HCT116 (cell line): ENCODE data around the gene HSPB1. TPM values are rescaled to one million over a fixed set of nuclear protein-coding genes. Genes with fewer than 3 reads are reported as not detected.
A peak's percentile ranks its signal among the peaks of the same experiment; 100 is the strongest.

Experiments used
- ATAC-seq: fragments of 200-7000 bp; cut with Tn5 transposase; 2 replicates; pipeline ENCODE4 v1.9.1; 2020; ENCODE audit warnings: mild to moderate bottlenecking, moderate library complexity
- BruUV-seq: library from RNA; stranded (reverse); fragments of 400-500 nt; replicated peaks from 2 replicates; lab custom pipeline; 2021; lab: Mats Ljungman, UMichigan
- CTCF ChIA-PET: fragments of 300-600 bp; sonication (Branson Sonifier 250); formaldehyde crosslinking; loops from one replicate; lab custom pipeline; 2021; ENCODE audit warnings: antibody characterized with exemption; lab: Charles Lee
- POLR2A ChIA-PET: fragments of 300-600, 350-600 bp; sonication (Branson Sonifier 250); formaldehyde crosslinking; loops from one replicate; lab custom pipeline; 2021; ENCODE audit warnings: antibody characterized with exemption; lab: Charles Lee
- RAD21 ChIA-PET, 2 experiments: fragments of 300-600 bp; sonication (Branson Sonifier 250); formaldehyde crosslinking; loops; one replicate each; lab custom pipeline; 2023; ENCODE audit warnings: low total read pairs in 2 of 2; ENCODE audit not compliant: uncharacterized antibody in 2 of 2, unreplicated experiment in 2 of 2, low non-redundant PET in 1 of 2; lab: Charles Lee
- DNase-seq: peaks from one replicate; pipeline ENCODE4 v3.0.0-alpha.2; 2010; ENCODE audit warnings: low read depth, low spot score
- H2AFZ ChIP-seq: fragments of 200-600 bp; shearing (Covaris generic), sonication (generic); 2 replicates; pipeline ENCODE4 v1.6.1; 2017; ENCODE audit warnings: low read depth, mixed run types, mixed read lengths, antibody characterized with exemption, low read length; ENCODE audit not compliant: poor library complexity, severe bottlenecking
- H3K27ac ChIP-seq: 2 replicates; pipeline ENCODE4 v1.5.1; 2012; ENCODE audit warnings: low read depth, low read length
- H3K27me3 ChIP-seq: fragments of 200-600 bp; sonication (generic); 2 replicates; pipeline ENCODE4 v1.6.1; 2016; ENCODE audit warnings: mixed run types, low read length, mixed read lengths; ENCODE audit not compliant: insufficient read depth
- H3K36me3 ChIP-seq, 2 experiments: fragments of 200-500 bp in 1 of 2; fragments of 200-600 bp in 1 of 2; sonication (Bioruptor generic) in 1 of 2; sonication (generic) in 1 of 2; 2 replicates each; pipeline versions ENCODE4 v1.5.1 to v1.6.1; 2014 to 2016; ENCODE audit warnings: low read length in 2 of 2, inconsistent platforms in 1 of 2, mixed read lengths in 1 of 2, mixed run types in 1 of 2; ENCODE audit not compliant: insufficient read depth in 2 of 2, control insufficient read depth in 1 of 2
- H3K4me1 ChIP-seq, 2 experiments: fragments of 200-600 bp in 1 of 2; sonication (generic) in 1 of 2; 2 replicates each; pipeline versions ENCODE4 v1.5.1 to v1.6.1; 2012 to 2017; ENCODE audit warnings: low read length in 2 of 2, inconsistent platforms in 1 of 2, mild to moderate bottlenecking in 1 of 2, mixed read lengths in 1 of 2, mixed run types in 1 of 2, moderate library complexity in 1 of 2; ENCODE audit not compliant: insufficient read depth in 2 of 2, control insufficient read depth in 1 of 2
- H3K4me2 ChIP-seq: fragments of 200-600 bp; sonication (generic); 2 replicates; pipeline ENCODE4 v1.6.1; 2017; ENCODE audit warnings: mixed run types, low read length, mixed read lengths
- H3K4me3 ChIP-seq, 2 experiments: fragments of 200-600 bp in 1 of 2; sonication (generic) in 1 of 2; replicated peaks in 1 of 2; 2 replicates each; pipeline ENCODE4 v1.5.1; 2011 to 2016; ENCODE audit warnings: low read length in 2 of 2, control low read depth in 1 of 2, low read depth in 1 of 2, mild to moderate bottlenecking in 1 of 2, mixed read lengths in 1 of 2, mixed run types in 1 of 2
- H3K79me2 ChIP-seq: fragments of 200-600 bp; sonication (generic); 2 replicates; pipeline ENCODE4 v1.6.1; 2017; ENCODE audit warnings: mild to moderate bottlenecking, mixed run types, low read length, moderate library complexity, mixed read lengths; ENCODE audit not compliant: insufficient read depth
- H3K9ac ChIP-seq: fragments of 200-600 bp; sonication (generic); 2 replicates; pipeline ENCODE4 v1.6.1; 2016; ENCODE audit warnings: low read length, mixed read lengths
- H3K9me2 ChIP-seq: fragments of 200-600 bp; sonication (generic), shearing (Covaris generic); 2 replicates; pipeline ENCODE4 v1.6.1; 2017; ENCODE audit warnings: mixed run types, mild to moderate bottlenecking, moderate library complexity; ENCODE audit not compliant: insufficient read depth
- H3K9me3 ChIP-seq, 2 experiments: fragments of 200-500 bp in 1 of 2; fragments of 200-600 bp in 1 of 2; sonication (Bioruptor generic) in 1 of 2; sonication (generic) in 1 of 2; 2 replicates each; pipeline ENCODE4 v1.6.1; 2014 to 2017; ENCODE audit warnings: low read length in 2 of 2, mixed read lengths in 2 of 2, inconsistent platforms in 1 of 2, low read depth in 1 of 2, mild to moderate bottlenecking in 1 of 2, mixed run types in 1 of 2, moderate library complexity in 1 of 2; ENCODE audit not compliant: control insufficient read depth in 1 of 2, insufficient read depth in 1 of 2
- H4K20me1 ChIP-seq: fragments of 200-600 bp; sonication (generic), shearing (Covaris generic); 2 replicates; pipeline ENCODE4 v1.6.1; 2017; ENCODE audit warnings: mixed run types, mild to moderate bottlenecking, moderate library complexity; ENCODE audit not compliant: insufficient read depth
- CEBPB ChIP-seq: IDR thresholded peaks from 2 replicates; pipeline ENCODE4 v1.6.1; 2012; ENCODE audit warnings: low read depth
- EGR1 ChIP-seq: IDR thresholded peaks from 2 replicates; pipeline ENCODE4 v1.6.1; 2012; ENCODE audit warnings: low read depth
- ELF1 ChIP-seq: IDR thresholded peaks from 2 replicates; pipeline ENCODE4 v1.6.1; 2012; ENCODE audit warnings: low read depth, borderline replicate concordance
- EZH2 ChIP-seq: fragments of 200-600 bp; sonication (generic); IDR thresholded peaks from 2 replicates; pipeline ENCODE4 v1.6.1; 2017; ENCODE audit warnings: antibody characterized with exemption, mixed run types
- EZH2phosphoT487 ChIP-seq: fragments of 200-600 bp; IDR thresholded peaks from 2 replicates; pipeline ENCODE4 v1.6.1; 2018; ENCODE audit warnings: antibody characterized with exemption, borderline replicate concordance
- FOSL1 ChIP-seq: IDR thresholded peaks from 2 replicates; pipeline ENCODE4 v1.6.1; 2012; ENCODE audit warnings: low read depth
- JUND ChIP-seq: IDR thresholded peaks from 2 replicates; pipeline ENCODE4 v1.6.1; 2012
- POLR2A ChIP-seq: IDR thresholded peaks from 2 replicates; pipeline ENCODE4 v1.7.0; 2011; ENCODE audit warnings: borderline replicate concordance; ENCODE audit not compliant: insufficient read depth, insufficient read length; ENCODE audit errors: extremely low read depth
- RAD21 ChIP-seq: IDR thresholded peaks from 2 replicates; pipeline ENCODE4 v1.6.1; 2012; ENCODE audit warnings: low read depth, mild to moderate bottlenecking
- SIN3A ChIP-seq: IDR thresholded peaks from 2 replicates; pipeline ENCODE4 v1.6.1; 2012; ENCODE audit warnings: low read depth
- SRF ChIP-seq: IDR thresholded peaks from 2 replicates; pipeline ENCODE4 v1.6.1; 2012; ENCODE audit warnings: low read depth
- YY1 ChIP-seq: IDR thresholded peaks from 2 replicates; pipeline ENCODE4 v1.6.1; 2011; ENCODE audit warnings: low read length, low read depth, moderate library complexity, mild to moderate bottlenecking; ENCODE audit not compliant: insufficient replicate concordance; ENCODE audit errors: extremely low read depth
- ZFX ChIP-seq: fragments of 450-650 bp; IDR thresholded peaks from 2 replicates; pipeline ENCODE4 v1.6.1; 2017
- ZNF274 ChIP-seq: fragments of 200-500 bp; sonication (Bioruptor generic); IDR thresholded peaks from 2 replicates; pipeline ENCODE4 v1.6.1; 2014; ENCODE audit warnings: mild to moderate bottlenecking, low read depth, low read length, inconsistent platforms
- intact Hi-C: fragments of 100-400 bp; cut with micrococcal nuclease; formaldehyde crosslinking; loops from 2 replicates; pipeline ENCODE4 v1.10.0; 2022
- total RNA-seq: library from RNA; stranded (reverse); gene quantifications from one replicate; pipeline ENCODE4 v1.2.1, GENCODE V29; 2021; ENCODE audit not compliant: unreplicated experiment
- TF ChIP-seq, protein P1 (sequence below): IDR thresholded peaks from 2 replicates; pipeline ENCODE4 v1.6.1; 2012
- TF ChIP-seq, protein P2 (sequence below), 3 experiments: fragments of 200-600 bp in 1 of 3; sonication (generic) in 1 of 3; IDR thresholded peaks in 2 of 3; conservative IDR thresholded peaks in 1 of 3; 2 replicates each; pipeline ENCODE4 v1.5.1; 2012 to 2017; ENCODE audit warnings: low read depth in 2 of 3, low read length in 2 of 3, antibody characterized with exemption in 1 of 3, borderline replicate concordance in 1 of 3, control low read depth in 1 of 3, mild to moderate bottlenecking in 1 of 3, mixed read lengths in 1 of 3, mixed run types in 1 of 3, moderate library complexity in 1 of 3; ENCODE audit not compliant: insufficient read depth in 1 of 3
- TF ChIP-seq, protein P3 (sequence below): IDR thresholded peaks from 2 replicates; pipeline ENCODE4 v1.6.1; 2012; ENCODE audit warnings: low read depth
- TF ChIP-seq, protein P4 (sequence below): IDR thresholded peaks from 2 replicates; pipeline ENCODE4 v1.6.1; 2011; ENCODE audit warnings: mild to moderate bottlenecking, low read length, moderate library complexity; ENCODE audit not compliant: insufficient replicate concordance; ENCODE audit errors: extremely low read depth

Gene HSPB1
- total RNA-seq, 1 experiment from 2014 or later: 524 TPM

DNA sequence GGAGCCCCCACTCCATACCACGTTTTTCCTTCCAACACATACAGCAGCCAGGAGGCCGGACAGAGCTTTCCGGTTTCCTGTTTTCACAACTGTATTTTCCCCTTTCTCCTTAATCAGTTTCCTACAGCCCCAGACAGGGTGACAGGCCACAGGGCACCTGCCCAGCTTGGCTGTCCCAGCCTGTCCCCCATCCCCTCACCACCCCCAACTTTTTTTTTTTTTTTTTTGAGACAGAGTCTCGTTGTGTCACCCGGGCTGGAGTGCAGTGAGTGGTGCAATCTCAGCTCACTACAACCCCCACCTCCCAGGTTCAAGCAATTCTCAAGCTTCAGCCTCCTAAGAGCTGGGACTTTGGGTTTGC, 10.3 kb upstream of the HSPB1 start:
- BruUV-seq: TSS peak; percentile 54
- Histone ChIP-seq H3K4me3 (peak overlapping the region; percentile 43 to 45), H3K27ac (peak overlapping the region; percentile 99), H3K27me3 (no peaks in the 10 kb centered on the region), H4K20me1 (no peaks in the 10 kb centered on the region), H3K9me3 (no peaks in the 10 kb centered on the region), H3K4me2 (peak overlapping the region; percentile 78), H3K4me1 (peaks cover 71 to 83% of the 10 kb centered on the region in 2 experiments), H2AFZ (no peak overlapping the region), H3K36me3 (no peaks in the 10 kb centered on the region), H3K79me2 (no peaks in the 10 kb centered on the region), H3K9ac (peak overlapping the region; percentile 62), H3K9me2 (no peaks in the 10 kb centered on the region)
- DNase-seq: no peak
- CTCF ChIA-PET: interaction anchor here (0.8 to 2.7 kb wide), 7 partner anchors 10 to 114 kb away, joined by 3 to 64 read pairs (median 8); no protein-coding TSS in a partner anchor
- intact Hi-C loops: no loop called here
- TF ChIP-seq SIN3A (no peak), ZFX (no peak), FOSL1 (no peak), ELF1 (no peak), YY1 (no peak), ZNF274 (no peak), CEBPB (no peak), JUND (no peak), EGR1 (no peak), RAD21 (no peak), EZH2phosphoT487 (no peak), EZH2 (no peak), SRF (no peak), POLR2A (no peak)
- TF ChIP-seq, protein P1, sequence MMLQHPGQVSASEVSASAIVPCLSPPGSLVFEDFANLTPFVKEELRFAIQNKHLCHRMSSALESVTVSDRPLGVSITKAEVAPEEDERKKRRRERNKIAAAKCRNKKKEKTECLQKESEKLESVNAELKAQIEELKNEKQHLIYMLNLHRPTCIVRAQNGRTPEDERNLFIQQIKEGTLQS: no peak
- TF ChIP-seq, protein P2, sequence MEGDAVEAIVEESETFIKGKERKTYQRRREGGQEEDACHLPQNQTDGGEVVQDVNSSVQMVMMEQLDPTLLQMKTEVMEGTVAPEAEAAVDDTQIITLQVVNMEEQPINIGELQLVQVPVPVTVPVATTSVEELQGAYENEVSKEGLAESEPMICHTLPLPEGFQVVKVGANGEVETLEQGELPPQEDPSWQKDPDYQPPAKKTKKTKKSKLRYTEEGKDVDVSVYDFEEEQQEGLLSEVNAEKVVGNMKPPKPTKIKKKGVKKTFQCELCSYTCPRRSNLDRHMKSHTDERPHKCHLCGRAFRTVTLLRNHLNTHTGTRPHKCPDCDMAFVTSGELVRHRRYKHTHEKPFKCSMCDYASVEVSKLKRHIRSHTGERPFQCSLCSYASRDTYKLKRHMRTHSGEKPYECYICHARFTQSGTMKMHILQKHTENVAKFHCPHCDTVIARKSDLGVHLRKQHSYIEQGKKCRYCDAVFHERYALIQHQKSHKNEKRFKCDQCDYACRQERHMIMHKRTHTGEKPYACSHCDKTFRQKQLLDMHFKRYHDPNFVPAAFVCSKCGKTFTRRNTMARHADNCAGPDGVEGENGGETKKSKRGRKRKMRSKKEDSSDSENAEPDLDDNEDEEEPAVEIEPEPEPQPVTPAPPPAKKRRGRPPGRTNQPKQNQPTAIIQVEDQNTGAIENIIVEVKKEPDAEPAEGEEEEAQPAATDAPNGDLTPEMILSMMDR (IDR thresholded peaks at IDR 0.05 in 2 of 3, conservative IDR thresholded peaks at IDR 0.05 in 1 of 3; ENCODE audit: borderline replicate concordance in 1 of 3, insufficient read depth in 1 of 3, low read depth in 2 of 3, low read length in 2 of 3): no peak
- TF ChIP-seq, protein P3, sequence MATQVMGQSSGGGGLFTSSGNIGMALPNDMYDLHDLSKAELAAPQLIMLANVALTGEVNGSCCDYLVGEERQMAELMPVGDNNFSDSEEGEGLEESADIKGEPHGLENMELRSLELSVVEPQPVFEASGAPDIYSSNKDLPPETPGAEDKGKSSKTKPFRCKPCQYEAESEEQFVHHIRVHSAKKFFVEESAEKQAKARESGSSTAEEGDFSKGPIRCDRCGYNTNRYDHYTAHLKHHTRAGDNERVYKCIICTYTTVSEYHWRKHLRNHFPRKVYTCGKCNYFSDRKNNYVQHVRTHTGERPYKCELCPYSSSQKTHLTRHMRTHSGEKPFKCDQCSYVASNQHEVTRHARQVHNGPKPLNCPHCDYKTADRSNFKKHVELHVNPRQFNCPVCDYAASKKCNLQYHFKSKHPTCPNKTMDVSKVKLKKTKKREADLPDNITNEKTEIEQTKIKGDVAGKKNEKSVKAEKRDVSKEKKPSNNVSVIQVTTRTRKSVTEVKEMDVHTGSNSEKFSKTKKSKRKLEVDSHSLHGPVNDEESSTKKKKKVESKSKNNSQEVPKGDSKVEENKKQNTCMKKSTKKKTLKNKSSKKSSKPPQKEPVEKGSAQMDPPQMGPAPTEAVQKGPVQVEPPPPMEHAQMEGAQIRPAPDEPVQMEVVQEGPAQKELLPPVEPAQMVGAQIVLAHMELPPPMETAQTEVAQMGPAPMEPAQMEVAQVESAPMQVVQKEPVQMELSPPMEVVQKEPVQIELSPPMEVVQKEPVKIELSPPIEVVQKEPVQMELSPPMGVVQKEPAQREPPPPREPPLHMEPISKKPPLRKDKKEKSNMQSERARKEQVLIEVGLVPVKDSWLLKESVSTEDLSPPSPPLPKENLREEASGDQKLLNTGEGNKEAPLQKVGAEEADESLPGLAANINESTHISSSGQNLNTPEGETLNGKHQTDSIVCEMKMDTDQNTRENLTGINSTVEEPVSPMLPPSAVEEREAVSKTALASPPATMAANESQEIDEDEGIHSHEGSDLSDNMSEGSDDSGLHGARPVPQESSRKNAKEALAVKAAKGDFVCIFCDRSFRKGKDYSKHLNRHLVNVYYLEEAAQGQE: no peak
- TF ChIP-seq, protein P4, sequence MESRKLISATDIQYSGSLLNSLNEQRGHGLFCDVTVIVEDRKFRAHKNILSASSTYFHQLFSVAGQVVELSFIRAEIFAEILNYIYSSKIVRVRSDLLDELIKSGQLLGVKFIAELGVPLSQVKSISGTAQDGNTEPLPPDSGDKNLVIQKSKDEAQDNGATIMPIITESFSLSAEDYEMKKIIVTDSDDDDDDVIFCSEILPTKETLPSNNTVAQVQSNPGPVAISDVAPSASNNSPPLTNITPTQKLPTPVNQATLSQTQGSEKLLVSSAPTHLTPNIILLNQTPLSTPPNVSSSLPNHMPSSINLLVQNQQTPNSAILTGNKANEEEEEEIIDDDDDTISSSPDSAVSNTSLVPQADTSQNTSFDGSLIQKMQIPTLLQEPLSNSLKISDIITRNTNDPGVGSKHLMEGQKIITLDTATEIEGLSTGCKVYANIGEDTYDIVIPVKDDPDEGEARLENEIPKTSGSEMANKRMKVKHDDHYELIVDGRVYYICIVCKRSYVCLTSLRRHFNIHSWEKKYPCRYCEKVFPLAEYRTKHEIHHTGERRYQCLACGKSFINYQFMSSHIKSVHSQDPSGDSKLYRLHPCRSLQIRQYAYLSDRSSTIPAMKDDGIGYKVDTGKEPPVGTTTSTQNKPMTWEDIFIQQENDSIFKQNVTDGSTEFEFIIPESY: no peak
- RAD21 ChIA-PET: interaction anchor here (0.6 to 2.2 kb wide), 4 partner anchors 19 to 223 kb away, joined by 3 to 16 read pairs (median 12); no protein-coding TSS in a partner anchor
- POLR2A ChIA-PET: interaction anchor here (0.7 to 2.4 kb wide), 4 partner anchors 10 to 126 kb away, joined by 3 to 21 read pairs (median 6); partner anchors contain the start of gene HSPB1
- ATAC-seq: peak; percentile 2
